ENCODE data around the gene HNRNPU.

DNA sequence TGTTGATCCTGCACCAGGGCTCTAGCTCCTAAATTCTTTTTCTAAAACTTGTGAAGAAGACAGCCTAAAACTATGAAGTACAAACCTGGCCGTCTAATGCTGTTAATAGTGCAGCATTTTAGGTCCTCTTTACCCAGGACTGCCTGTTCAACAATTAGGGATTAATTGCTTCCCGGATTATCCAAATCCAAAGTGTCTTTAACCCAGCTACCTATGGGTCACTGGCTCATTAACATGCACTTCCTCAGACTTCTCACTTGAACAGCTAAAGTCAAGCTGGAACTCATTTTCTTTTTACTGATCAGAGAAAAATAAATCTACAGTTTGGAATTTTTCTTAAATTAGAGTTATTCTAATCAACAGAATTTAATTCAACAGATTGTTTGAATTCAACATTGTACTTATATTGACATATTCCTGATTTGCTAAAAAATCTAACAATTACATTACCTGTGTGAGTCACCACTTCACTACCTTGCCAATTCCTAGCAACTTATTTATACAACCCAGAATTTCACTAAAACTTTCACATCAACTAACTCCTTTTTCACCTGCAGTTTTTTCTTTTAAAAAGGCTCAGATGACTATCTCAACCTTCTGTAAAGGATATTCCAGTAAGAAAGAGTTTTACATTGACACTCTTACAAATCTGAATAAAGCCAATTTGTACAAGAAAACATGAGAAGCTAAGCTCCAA is 3.3 kb downstream of the HNRNPU start:
- no peak for TF ChIP-seq CTCF (IDR thresholded peaks at IDR 0.05)
- no peak for TF ChIP-seq POLR2A (IDR thresholded peaks at IDR 0.05)
